Upper lobe of left lung (tissue), 4 donors: Measurements from ENCODE around the gene FHIT.

Experiments used
- CTCF ChIP-seq, 6 experiments: fragments of 450-650 bp in 4 of 6; fragments of 200-600 bp in 2 of 6; sonication (generic) in 2 of 6; IDR thresholded peaks; one replicate each; pipeline ENCODE4 v1.5.1; 2016 to 2019; ENCODE audit warnings: antibody characterized with exemption in 6 of 6
- EP300 ChIP-seq, 4 donors: sonication (generic); formaldehyde crosslinking; IDR thresholded peaks; one replicate each; pipeline ENCODE4 v1.5.1; 2017; ENCODE audit warnings: antibody characterized with exemption in 4 of 4, control low read depth in 2 of 4
- POLR2A ChIP-seq, 4 donors: fragments of 450-650 bp; IDR thresholded peaks; one replicate each; pipeline ENCODE4 v1.5.1; 2016 to 2017; ENCODE audit warnings: antibody characterized with exemption in 4 of 4, mild to moderate bottlenecking in 2 of 4
- POLR2AphosphoS5 ChIP-seq, 2 donors: sonication (generic); formaldehyde crosslinking; IDR thresholded peaks; one replicate each; pipeline ENCODE4 v1.5.1; 2017; ENCODE audit warnings: antibody characterized with exemption in 2 of 2

- TF ChIP-seq CTCF (IDR thresholded peaks at IDR 0.05) (no peak), POLR2AphosphoS5 (IDR thresholded peaks at IDR 0.05) (no peak), EP300 (IDR thresholded peaks at IDR 0.05) (no peak), POLR2A (IDR thresholded peaks at IDR 0.05) (no peak)
Measured at GRCh38 chr3:61180206-61180605, 71.0 kb downstream of the FHIT start.
